ENCODE data around the gene CDC34. TPM values are rescaled to one million over a fixed set of nuclear protein-coding genes. Genes with fewer than 3 reads are reported as not detected.

The CDC34 gene
- total RNA-seq, 2 experiments from 2014 or later = 58.7 to 60.1 TPM

DNA sequence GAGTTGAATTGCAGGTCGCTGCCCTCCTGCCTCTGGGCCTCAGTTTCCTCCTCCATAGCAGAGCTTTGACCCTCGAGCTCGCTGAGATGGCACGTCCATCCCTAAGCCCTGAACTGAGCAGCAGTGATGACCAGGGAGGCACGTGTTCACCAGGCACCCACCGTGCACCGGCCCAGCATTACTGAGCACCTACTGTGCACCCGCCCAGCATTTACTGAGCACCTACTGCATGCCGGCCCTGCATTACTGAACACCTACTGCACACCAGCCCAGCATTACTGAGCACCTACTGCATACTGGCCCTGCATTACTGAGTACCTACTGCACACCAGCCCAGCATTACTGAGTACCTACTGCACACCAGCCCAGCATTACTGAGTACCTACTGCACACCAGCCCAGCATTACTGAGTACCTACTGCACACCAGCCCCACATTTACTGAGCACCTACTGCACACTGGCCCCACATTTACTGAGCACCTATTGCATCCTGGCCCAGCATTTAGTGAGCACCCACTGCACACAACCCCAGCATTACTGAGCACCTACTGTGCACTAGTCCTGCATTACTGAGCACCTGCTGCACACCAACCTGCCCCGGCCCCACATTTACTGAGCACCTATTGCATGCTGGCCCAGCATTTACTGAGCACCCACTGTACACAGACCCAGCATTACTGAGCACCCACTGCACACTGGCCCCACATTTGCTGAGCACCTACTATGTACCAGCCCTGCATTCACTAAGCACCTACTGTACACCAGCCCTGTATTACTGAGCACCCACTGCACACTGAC is 18.0 kb upstream of the CDC34 start:
- POLR2A ChIA-PET = interaction anchor here (0.6 kb wide), 1 partner anchor 17 kb away, joined by 7 read pairs; no protein-coding TSS in a partner anchor
- CTCF ChIA-PET = no interaction called here

DNA sequence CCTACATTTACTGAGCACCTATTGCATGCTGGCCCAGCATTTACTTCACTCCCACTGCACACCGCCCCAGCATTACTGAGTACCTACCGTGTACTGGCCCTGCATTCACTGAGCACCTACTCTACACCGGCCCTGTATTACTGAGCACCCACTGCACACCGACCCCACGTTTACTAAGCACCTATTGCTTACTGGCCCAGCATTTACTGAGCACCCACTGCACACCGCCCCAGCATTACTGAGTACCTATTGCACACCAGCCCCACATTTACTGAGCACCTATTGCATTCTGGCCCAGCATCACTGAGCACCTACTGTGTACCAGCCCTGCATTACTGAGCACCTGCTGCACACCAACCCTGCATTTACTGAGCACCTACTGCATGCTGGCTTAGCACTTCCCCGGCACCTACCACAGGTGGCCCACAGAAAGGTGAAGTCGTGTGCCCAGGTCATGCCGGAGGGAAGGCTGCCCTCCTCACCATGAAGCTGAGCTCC is 17.3 kb upstream of the CDC34 start:
- POLR2A ChIA-PET = no interaction called here
- CTCF ChIA-PET = no interaction called here

DNA sequence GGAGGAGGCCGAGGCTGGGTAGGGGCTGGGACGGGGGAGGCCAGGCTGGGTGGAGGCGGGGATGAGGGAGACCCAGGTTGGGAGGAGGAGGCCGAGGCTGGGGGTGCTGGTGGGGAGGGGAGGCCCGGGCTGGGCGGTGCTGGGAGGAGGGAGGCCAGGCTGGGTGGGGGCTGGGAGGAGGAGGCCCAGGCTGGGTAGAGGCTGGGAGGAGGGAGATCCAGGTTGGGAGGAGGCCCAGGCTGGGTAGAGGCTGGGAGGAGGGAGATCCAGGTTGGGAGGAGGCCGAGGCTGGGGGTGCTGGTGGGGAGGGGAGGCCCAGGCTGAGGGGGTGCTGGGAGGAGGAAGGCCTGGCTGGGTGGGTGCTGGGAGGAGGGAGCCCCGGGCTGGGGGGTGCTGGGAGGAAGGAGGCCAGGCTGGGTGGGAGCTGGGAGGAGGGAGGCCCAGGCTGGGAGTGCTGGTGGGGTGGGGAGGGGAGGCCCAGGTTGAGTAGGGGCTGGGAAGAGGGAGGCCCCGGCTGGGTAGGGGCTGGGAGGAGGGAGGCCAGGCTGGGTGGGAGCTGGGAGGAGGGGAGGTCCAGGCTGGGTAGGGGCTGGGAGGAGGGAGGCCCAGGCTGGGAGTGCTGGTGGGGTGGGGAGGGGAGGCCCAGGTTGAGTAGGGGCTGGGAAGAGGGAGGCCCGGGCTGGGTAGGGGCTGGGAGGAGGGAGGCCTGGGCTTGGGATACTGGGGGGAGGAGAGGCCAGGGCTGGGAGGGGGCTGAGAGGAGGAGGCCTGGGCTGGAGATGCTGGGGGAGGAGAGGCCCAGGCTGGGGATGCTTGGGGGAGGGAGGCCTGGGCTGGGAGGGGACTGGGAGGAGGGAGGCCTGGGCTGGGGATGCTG is 13.6 kb upstream of the CDC34 start:
- ChIA-PET POLR2A (no interaction called here), CTCF (interaction anchor here (1.2 kb wide), 1 partner anchor 8 kb away, joined by 8 read pairs; no protein-coding TSS in a partner anchor)

DNA sequence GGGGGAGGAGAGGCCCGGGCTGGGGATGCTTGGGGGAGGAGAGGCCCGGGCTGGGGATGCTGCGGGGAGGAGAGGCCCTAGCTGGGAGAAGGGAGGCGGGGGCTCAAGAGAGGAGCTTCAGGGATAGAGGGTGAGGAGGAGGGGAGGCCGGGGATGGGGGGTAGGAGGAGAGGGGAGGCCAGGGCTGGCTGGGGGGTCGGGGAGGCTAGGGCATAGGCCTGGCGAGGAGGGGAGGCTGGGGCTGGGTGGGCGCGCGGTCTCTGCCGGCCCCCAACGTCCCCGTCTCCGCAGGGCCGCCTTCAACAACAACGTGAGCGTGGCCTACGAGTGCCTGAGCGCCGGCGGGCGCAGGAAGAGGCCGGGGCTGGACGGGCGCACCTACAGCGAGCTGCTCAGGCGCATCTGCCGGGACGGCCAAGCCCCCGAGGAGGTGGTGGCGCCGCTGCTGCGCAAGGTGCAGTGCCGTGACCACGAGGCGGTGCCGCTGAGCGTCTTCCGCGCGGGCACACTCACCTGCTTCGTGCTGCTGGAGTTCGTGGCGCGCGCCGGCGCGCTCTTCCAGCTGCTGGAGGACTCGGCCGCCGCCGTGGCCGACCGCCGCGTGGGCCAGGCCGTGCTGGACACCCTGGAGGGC is 12.8 kb upstream of the CDC34 start:
- POLR2A ChIA-PET = interaction anchor here (0.6 kb wide), 3 partner anchors 9 to 14 kb away, joined by 3 to 5 read pairs (median 4); no protein-coding TSS in a partner anchor

DNA sequence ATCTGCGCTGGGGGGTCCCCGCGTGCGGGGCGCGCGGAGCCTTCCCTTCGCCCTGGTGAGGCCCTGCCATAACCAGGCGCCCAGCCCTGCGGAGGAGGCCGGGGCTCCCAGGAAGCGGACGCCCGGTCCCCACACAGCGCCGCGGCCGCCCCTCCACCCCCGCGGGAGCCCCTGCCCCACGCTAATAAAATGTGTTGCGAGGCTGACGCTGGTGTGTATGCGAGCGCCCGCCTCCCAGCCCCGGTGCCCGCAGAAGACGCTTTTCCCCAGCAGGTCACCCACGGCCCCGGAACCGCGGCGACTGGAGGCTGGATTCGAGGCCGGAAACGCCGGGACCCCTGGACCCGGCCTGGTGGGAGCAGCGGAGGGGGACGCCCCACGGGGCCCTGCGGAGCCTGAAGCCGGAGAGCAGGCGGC is 12.1 kb upstream of the CDC34 start:
- POLR2A ChIA-PET = interaction anchor here (0.6 kb wide), 3 partner anchors 9 to 13 kb away, joined by 3 to 5 read pairs (median 4); no protein-coding TSS in a partner anchor
- CTCF ChIA-PET = interaction anchor here (1.2 kb wide), 1 partner anchor 9 kb away, joined by 8 read pairs; no protein-coding TSS in a partner anchor

More for the DNA sequence above, 12.8 kb upstream of the CDC34 start:
- CTCF ChIA-PET = interaction anchor here (1.2 kb wide), 1 partner anchor 8 kb away, joined by 8 read pairs; no protein-coding TSS in a partner anchor

DNA sequence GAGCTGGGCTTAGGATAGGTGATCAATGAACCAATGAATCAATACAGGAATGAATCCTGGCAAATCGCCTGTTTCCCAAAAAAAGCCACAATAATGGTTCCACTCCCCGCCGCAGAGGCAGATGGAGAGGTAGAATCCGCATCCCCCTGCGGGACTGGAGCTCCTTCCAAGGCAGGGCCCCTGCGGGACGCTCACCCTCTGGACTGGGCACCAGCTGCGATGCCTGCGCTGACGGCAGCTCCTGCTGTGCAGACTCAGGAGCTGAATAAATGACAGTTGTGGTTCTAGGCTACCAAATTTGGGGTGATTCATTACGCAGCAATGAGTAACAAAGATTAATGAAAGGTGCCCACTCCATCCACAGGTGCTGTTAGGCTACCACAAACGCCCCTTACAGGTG is 8.8 kb upstream of the CDC34 start:
- POLR2A ChIA-PET = no interaction called here
- CTCF ChIA-PET = interaction anchor here (0.6 to 3.6 kb wide), 2 partner anchors 12 to 22 kb away, joined by 3 to 17 read pairs; no protein-coding TSS in a partner anchor

DNA sequence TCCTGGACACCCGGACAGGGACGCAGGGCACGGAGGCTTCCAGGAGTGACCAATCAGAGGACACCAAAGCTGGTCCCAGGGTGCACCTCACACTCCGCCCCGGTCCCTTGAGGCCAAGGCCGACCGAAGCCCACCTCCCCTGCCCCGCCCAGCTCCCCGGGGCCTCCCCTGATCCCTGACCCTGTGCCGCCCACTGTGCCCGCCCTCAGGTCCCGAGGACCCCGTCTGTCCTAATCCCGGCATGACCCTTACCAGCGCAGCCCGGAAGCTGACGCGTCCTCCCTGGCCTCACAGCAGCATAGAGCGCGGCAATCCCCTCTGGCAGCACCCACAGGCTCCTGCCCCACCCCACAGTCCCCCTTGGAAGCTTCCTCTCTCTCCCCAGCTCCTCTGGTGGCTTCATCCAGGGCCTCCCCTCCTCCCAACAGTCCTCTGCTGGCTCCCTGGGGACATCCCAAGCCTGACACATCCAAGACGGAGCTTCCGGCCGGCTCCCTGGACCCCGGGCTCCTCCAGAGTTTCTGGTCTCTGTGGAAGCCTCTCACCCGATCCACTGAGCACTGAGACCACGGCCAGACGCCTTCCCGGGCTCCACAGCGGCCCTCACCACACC is 7.4 kb upstream of the CDC34 start:
- ChIA-PET POLR2A (no interaction called here), CTCF (interaction anchor here (1.3 kb wide), 1 partner anchor 13 kb away, joined by 7 read pairs; no protein-coding TSS in a partner anchor)

DNA sequence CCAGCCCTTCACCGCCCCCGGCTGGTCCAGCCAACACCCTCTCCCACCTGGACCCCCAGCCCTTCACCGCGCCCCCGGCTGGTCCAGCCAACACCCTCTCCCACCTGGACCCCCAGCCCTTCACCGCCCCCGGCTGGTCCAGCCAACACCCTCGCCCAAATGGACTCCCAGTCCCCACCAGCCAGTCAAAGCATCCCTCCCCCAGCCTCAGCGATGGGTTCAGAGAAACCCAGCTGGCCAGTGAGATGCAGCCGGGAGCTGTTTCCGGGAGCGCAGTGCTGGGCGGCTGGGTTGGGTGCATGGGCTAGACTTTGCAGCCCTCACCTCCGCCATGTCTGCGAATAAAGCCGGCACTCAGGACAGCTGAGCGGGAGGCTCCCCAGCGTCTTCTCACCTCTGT is 6.5 kb upstream of the CDC34 start:
- CTCF ChIA-PET = no interaction called here
- POLR2A ChIA-PET = no interaction called here

DNA sequence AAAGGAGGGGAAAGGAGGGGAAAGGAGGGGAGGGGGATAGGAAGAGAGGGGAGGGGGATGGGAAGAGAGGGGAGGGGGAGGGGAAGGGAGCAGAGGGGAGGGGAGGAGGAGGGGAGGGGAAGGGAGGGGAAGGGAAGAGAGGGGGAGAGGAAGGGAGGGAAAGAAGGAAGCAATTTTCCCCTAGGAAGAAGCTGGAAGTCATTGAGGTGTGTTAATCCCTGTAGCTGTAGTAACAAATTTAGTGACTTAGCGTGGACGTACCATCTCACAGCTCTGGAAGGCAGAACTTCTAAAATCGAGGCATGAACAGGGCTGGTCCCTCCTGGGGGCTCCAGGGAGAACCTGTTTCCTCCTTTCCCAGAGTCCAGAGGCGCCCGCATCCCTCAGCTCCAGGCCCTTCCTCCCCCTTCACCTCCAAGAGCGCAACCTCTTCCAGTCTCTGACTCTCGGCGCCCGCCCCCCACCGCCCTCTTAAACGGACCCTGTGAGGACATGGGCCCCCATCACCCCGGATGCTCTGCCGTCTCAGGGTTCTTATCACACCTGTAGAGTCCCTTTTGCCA is 5.6 kb upstream of the CDC34 start:
- ChIA-PET POLR2A (no interaction called here), CTCF (no interaction called here)

DNA sequence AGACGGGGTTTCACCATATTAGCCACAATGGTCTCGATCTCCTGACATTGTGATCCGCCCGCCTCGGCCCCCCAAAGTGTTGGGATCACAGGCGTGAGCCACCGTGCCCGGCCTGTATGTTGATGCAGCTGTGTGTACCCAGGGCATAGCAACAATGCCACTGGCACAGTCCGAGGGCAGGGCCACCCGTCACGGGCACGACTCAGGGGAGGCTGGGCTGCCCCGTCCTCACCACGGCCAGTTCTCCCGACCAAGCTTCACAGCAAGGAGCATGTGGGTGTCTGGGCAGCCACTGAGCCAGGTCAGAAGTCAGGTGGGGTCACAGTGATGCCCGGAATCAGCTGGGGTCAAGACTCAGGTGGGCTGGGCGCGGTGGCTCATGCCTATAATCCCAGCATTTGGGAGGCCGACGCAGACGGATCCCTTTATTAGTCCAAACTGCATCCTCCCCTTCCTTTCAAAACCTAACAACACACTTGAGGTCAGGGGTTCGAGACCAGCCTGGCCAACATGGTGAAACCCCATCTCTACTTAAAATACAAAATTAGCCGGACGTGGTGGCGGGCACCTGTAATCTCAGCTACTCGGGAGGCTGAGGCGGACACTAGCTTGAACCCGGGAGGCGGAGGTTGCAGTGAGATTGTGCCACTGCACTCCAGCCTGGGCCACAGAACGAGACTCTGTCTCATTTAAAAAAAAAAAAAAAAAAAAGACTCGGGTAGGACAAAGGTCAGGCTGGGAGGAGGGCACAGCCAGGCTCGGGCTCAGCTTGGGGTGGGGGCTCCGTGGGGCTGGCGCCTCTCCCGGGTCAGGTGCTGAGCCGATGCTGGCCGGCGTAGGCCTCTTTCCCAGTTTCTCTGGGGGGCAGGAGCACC is 1.2 kb upstream of the CDC34 start:
- ChIA-PET POLR2A (interaction anchor here (0.6 to 1.5 kb wide), 5 partner anchors 11 to 42 kb away, joined by 3 to 17 read pairs (median 3); partner anchors contain the start of genes BSG and GZMM), CTCF (interaction anchor here (1.0 to 4.5 kb wide), 5 partner anchors 9 to 57 kb away, joined by 3 to 25 read pairs (median 8); partner anchors contain the start of gene TPGS1)

DNA sequence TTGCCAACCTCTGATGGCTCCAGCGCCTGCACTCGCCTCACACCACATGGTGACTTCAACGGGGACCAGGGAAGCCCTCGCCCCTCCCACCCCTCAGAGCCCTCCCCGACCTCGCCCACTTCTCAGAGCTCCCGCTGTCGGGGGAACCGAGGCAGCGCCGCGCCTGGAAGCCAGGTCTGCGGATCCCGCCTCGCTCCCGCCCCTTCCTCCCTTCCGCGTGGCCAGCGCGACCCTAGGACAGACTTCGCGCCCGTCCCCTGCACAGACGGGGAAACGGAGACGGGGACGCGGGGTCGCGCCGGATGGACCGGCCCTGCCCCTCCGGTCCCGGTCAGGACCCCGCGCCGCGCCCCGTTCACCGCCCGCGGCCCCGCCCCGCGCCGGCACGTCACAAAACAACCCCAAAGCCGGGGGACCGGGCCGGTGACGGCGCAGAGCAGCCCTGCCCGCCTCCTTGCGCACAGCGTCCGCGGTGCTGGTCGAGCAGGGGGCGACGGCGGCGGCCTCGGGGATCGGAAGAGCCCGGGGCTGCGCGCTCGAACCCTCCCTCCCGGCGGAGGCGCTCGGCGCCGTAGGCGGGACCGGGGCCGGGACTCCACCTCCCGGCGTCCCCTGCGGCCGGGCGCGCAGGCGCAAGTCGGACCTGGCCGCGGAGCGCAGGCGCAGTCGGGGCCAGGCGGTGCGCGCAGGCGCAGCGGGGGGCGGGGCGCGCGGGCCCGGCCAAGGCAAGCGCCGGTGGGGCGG is 379 bp upstream of the CDC34 start:
- CTCF ChIA-PET = interaction anchor here (0.8 to 4.5 kb wide), 8 partner anchors 10 to 56 kb away, joined by 3 to 25 read pairs (median 6); partner anchors contain the start of gene TPGS1
- POLR2A ChIA-PET = interaction anchor here (0.6 to 2.6 kb wide), 10 partner anchors 11 to 80 kb away, joined by 3 to 17 read pairs (median 4); partner anchors contain the start of genes BSG and GZMM

DNA sequence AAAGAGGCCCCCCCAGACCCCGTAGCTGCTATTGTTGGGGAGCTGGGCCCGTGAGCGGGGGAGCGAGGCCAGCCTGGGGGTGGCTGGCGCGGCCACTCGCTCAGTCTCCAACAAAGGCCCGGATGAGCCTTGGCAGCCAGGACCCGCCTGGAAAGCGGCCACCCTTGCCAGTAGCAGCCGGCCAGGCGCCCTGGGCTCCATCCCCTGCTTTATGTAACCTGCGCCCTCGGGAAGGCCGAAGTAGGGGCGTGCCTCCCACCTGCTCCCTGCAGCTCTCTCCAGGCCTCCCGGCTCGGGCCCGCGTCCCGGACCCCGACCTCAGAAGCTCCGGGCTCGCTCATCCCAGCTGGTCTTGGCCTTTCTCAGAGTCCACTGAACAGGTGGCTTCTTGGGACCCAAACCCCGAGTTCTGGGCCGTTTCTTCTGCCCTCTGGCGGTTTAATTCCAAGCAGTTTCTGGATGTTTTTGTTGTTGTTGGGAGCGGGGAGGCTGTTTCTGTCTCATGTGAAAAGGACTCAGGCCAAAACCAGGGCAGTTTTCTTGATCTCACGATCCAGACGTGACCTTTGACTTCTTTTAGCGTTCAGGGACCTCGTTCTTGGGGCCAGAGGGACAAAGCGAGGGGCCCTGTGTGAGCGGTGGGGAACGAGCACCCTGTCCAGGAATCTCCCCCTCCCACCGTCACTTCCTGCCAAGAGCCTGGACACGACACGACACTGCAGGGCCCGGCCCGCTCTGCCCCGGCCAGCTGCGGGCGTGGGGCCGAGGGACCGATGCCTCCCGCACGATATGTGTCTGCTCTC is 1.2 kb downstream of the CDC34 start:
- POLR2A ChIA-PET = interaction anchor here (0.5 to 2.6 kb wide), 7 partner anchors 10 to 123 kb away, joined by 4 to 13 read pairs (median 5); partner anchors contain the start of gene BSG
- CTCF ChIA-PET = interaction anchor here (0.9 to 2.3 kb wide), 10 partner anchors 9 to 130 kb away, joined by 3 to 9 read pairs (median 4); partner anchors contain the start of gene RNF126

DNA sequence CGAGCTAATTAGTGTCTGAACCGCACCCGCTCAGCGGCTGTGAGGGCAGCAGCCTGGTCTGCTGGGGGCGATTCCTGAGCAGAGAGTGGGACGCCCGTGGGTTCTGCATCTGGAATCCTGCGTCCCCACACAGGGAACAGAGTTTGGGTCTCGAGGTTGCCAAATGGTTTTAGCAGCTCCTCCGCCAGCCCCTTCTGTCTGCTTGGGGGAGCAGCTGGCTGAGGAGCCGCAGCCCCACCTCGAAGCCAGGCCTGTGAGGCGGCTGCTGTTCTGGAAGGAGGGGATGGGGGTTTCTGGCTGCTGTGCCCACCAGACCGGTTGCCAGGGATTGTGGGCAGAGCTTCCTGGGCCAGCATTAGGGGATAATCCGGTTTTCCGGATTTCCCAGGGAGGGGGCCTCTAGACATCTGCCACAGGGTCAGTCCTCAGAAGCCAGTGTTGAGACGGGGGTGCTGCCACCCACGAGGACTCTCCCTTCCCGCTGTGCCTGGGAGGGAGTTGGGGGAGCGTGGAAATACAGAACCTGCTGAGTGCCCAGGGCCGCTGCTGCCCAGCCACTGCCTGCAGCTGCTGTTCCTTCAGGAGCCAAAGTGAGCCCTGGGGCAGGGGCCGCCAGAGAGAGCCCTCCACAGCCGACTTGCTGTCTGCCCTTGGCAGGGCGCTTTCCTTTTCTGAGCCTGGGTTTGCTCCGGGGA is 2.0 kb downstream of the CDC34 start:
- ChIA-PET CTCF (interaction anchor here (0.6 to 1.3 kb wide), 4 partner anchors 9 to 44 kb away, joined by 3 to 9 read pairs (median 4); no protein-coding TSS in a partner anchor), POLR2A (interaction anchor here (2.6 kb wide), 1 partner anchor 22 kb away, joined by 13 read pairs; no protein-coding TSS in a partner anchor)

DNA sequence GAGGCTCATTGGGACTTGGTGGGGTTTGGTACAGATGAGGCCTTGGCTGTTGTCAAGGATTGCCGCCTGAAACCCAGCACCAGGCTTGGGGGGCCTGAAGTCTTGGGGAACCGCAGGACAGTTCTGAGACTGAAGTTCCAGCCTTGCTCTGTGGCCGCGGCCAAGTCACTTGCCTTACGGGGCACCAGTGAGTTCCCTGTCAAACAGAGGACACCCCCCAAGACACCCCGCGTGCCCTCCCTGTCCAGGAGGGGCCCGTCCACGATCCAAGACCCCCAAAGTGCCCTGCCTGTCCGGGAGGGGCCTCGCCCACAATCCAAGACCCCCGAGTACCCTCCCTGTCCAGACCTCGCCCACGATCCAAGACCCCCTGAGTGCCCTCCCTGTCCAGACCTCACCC is 2.5 kb downstream of the CDC34 start:
- CTCF ChIA-PET = interaction anchor here (0.6 kb wide), 1 partner anchor 26 kb away, joined by 4 read pairs; no protein-coding TSS in a partner anchor
- POLR2A ChIA-PET = no interaction called here
